SK-N-SH (cell line): ENCODE measurements around the gene NTM. TPM values are rescaled to one million over a fixed set of nuclear protein-coding genes. Genes with fewer than 3 reads are reported as not detected.

Source experiments
- CTCF ChIA-PET: fragments of 300-600, 350-600 bp; formaldehyde crosslinking; extraction: SDS; loops from one replicate; lab custom pipeline; 2021; lab: Yijun Ruan, JAX
- POLR2A ChIA-PET: fragments of 350-600 bp; sonication (Branson Sonifier 250); formaldehyde crosslinking; extraction: SDS; loops from one replicate; lab custom pipeline; 2020; ENCODE audit warnings: antibody characterized with exemption, inconsistent platforms; lab: Yijun Ruan, JAX
- DNase-seq: peaks from one replicate; pipeline ENCODE4 v3.0.0; 2012
- H2AFZ ChIP-seq: fragments of 200-600 bp; sonication (generic); 2 replicates; pipeline ENCODE4 v1.8.1; 2016; ENCODE audit warnings: antibody characterized with exemption, mild to moderate bottlenecking, low read depth
- H3F3A ChIP-seq: fragments of 200-600 bp; sonication (generic); replicated peaks from 2 replicates; pipeline ENCODE3; 2016; ENCODE audit warnings: antibody characterized with exemption, mild to moderate bottlenecking; ENCODE audit not compliant: insufficient read depth
- H3K27ac ChIP-seq, 2 experiments: fragments of 200-500 bp in 1 of 2; fragments of 200-600 bp in 1 of 2; sonication (Bioruptor generic) in 1 of 2; sonication (generic), shearing (Covaris generic) in 1 of 2; 2 replicates each; pipeline versions ENCODE4 v1.5.1 to v1.6.1; 2014 to 2016; ENCODE audit warnings: low read depth in 2 of 2, inconsistent platforms in 1 of 2, low read length in 1 of 2, mild to moderate bottlenecking in 1 of 2, mixed read lengths in 1 of 2
- H3K27me3 ChIP-seq: fragments of 200-600 bp; sonication (generic), shearing (Covaris generic); 2 replicates; pipeline ENCODE4 v1.6.1; 2016; ENCODE audit warnings: mixed run types; ENCODE audit not compliant: insufficient read depth
- H3K36me3 ChIP-seq, 2 experiments: fragments of 200-500 bp in 1 of 2; fragments of 200-600 bp in 1 of 2; sonication (Bioruptor generic) in 1 of 2; sonication (generic) in 1 of 2; replicated peaks in 1 of 2; 2 replicates each; pipeline versions ENCODE3 to v1.5.1; 2014 to 2016; ENCODE audit warnings: low read length in 1 of 2, mild to moderate bottlenecking in 1 of 2; ENCODE audit not compliant: insufficient read depth in 2 of 2, control insufficient read depth in 1 of 2
- H3K4me1 ChIP-seq, 2 experiments: fragments of 200-500 bp in 1 of 2; fragments of 200-600 bp in 1 of 2; sonication (Bioruptor generic) in 1 of 2; sonication (generic), shearing (Covaris generic) in 1 of 2; 2 replicates each; pipeline versions ENCODE4 v1.5.1 to v1.6.1; 2014 to 2016; ENCODE audit warnings: low read depth in 1 of 2, low read length in 1 of 2, mixed run types in 1 of 2; ENCODE audit not compliant: insufficient read depth in 2 of 2, control insufficient read depth in 1 of 2
- H3K4me2 ChIP-seq: fragments of 200-600 bp; sonication (generic), shearing (Covaris generic); 2 replicates; pipeline ENCODE4 v1.6.1; 2017; ENCODE audit warnings: mixed run types
- H3K4me3 ChIP-seq, 2 experiments: fragments of 200-500 bp in 1 of 2; fragments of 200-600 bp in 1 of 2; sonication (Bioruptor generic) in 1 of 2; sonication (generic), shearing (Covaris generic) in 1 of 2; 2 replicates each; pipeline versions ENCODE4 v1.5.1 to v1.8.1; 2014 to 2016; ENCODE audit warnings: low read depth in 2 of 2, inconsistent platforms in 1 of 2, low read length in 1 of 2, mild to moderate bottlenecking in 1 of 2, mixed read lengths in 1 of 2, moderate library complexity in 1 of 2
- H3K79me2 ChIP-seq: fragments of 200-600 bp; sonication (generic); 2 replicates; pipeline ENCODE4 v1.8.1; 2017; ENCODE audit warnings: mild to moderate bottlenecking; ENCODE audit not compliant: insufficient read depth
- H3K9ac ChIP-seq: fragments of 200-600 bp; sonication (generic); 2 replicates; pipeline ENCODE4 v1.6.1; 2017; ENCODE audit warnings: mixed run types
- H3K9me2 ChIP-seq: fragments of 200-600 bp; sonication (generic); 2 replicates; pipeline ENCODE4 v1.6.1; 2017; ENCODE audit warnings: mixed run types
- H3K9me3 ChIP-seq: fragments of 200-600 bp; sonication (generic); 2 replicates; pipeline ENCODE4 v1.6.1; 2017; ENCODE audit warnings: mixed run types, mild to moderate bottlenecking, moderate library complexity
- H4K20me1 ChIP-seq: fragments of 200-600 bp; sonication (generic); 2 replicates; pipeline ENCODE4 v1.6.1; 2017; ENCODE audit warnings: mild to moderate bottlenecking, mixed run types; ENCODE audit not compliant: insufficient read depth
- CTCF ChIP-seq: fragments of 200-600 bp; sonication (generic); IDR thresholded peaks from 2 replicates; pipeline ENCODE4 v1.6.1; 2017; ENCODE audit warnings: antibody characterized with exemption, mild to moderate bottlenecking, moderate library complexity
- EP300 ChIP-seq, 2 experiments: IDR thresholded peaks; 2 replicates each; pipeline versions ENCODE4 v1.4.0 to v1.6.1; 2012; ENCODE audit warnings: borderline replicate concordance in 1 of 2, low read depth in 1 of 2, low read length in 1 of 2
- EZH2phosphoT487 ChIP-seq: fragments of 200-600 bp; sonication (generic); IDR thresholded peaks from 2 replicates; pipeline ENCODE4 v1.6.1; 2017; ENCODE audit warnings: low read depth, mixed run types, mild to moderate bottlenecking, antibody characterized with exemption, moderate library complexity, borderline replicate concordance
- GABPA ChIP-seq: IDR thresholded peaks from 2 replicates; pipeline ENCODE4 v1.4.0; 2012; ENCODE audit warnings: low read depth, mild to moderate bottlenecking
- IRF3 ChIP-seq: fragments of 150-350 bp; IDR thresholded peaks from 2 replicates; pipeline ENCODE4 v1.6.1; 2016; ENCODE audit warnings: mild to moderate bottlenecking, low read depth, low read length
- MAX ChIP-seq: IDR thresholded peaks from 2 replicates; pipeline ENCODE4 v1.4.0; 2012; ENCODE audit warnings: low read depth
- MXI1 ChIP-seq: IDR thresholded peaks from 2 replicates; pipeline ENCODE4 v1.6.1; 2012; ENCODE audit warnings: mild to moderate bottlenecking, low read depth, low read length, improper control_type of control experiment
- NFIC ChIP-seq: IDR thresholded peaks from 2 replicates; pipeline ENCODE4 v1.4.0; 2012; ENCODE audit warnings: borderline replicate concordance
- POLR2AphosphoS5 ChIP-seq: IDR thresholded peaks from 2 replicates; pipeline ENCODE4 v1.6.1; 2012; ENCODE audit warnings: low read depth, low read length
- RFX5 ChIP-seq: IDR thresholded peaks from 2 replicates; pipeline ENCODE4 v1.6.1; 2012; ENCODE audit warnings: mild to moderate bottlenecking, improper control_type of control experiment, low read length
- USF2 ChIP-seq: fragments of 150-350 bp; IDR thresholded peaks from 2 replicates; pipeline ENCODE4 v1.6.1; 2017; ENCODE audit warnings: antibody characterized with exemption, low read length, low read depth, borderline replicate concordance
- ZBTB33 ChIP-seq: IDR thresholded peaks from 2 replicates; pipeline ENCODE4 v1.4.0; 2012; ENCODE audit warnings: low read depth, borderline replicate concordance
- WGBS: methylation state at CpG from one replicate; pipeline ENCODE4 v1.1.6; 2017; ENCODE audit warnings: low lambda C conversion rate; 5-methylcytosine and 5-hydroxymethylcytosine counted together
- polyA plus RNA-seq, 3 experiments: library from polyadenylated mRNA; depleted of rRNA; stranded (reverse); fragments of >200 nt; gene quantifications; 2 replicates each; pipeline ENCODE4 v1.2.3, GENCODE V29; 2012

Gene NTM
- polyA plus RNA-seq, 1 of the 3 experiments (the other 2 are of a cell fraction), result 20.0 TPM

- Histone ChIP-seq H3K9me3 (no peaks in the 10 kb centered on the region), H3K79me2 (no peaks in the 10 kb centered on the region), H3K4me3 (no peak overlapping the region), H3K27me3 (no peaks in the 10 kb centered on the region), H4K20me1 (no peaks in the 10 kb centered on the region), H3K9me2 (no peaks in the 10 kb centered on the region), H3F3A (peaks cover 3% of the 10 kb centered on the region), H3K4me2 (no peak overlapping the region), H3K36me3 (no peaks in the 10 kb centered on the region), H2AFZ (no peak overlapping the region), H3K4me1 (peaks cover 0 to 8% of the 10 kb centered on the region in 2 experiments; a peak in 2 of 4 replicates), H3K27ac (no peak overlapping the region), H3K9ac (no peak overlapping the region)
- 79% methylated on average over 4 of the region's 4 CpGs for WGBS
- POLR2A ChIA-PET, result no interaction called here
- no peak for DNase-seq
- CTCF ChIA-PET, result interaction anchor here (0.9 kb wide), 1 partner anchor 18 kb away, joined by 3 read pairs; no protein-coding TSS in a partner anchor
- TF ChIP-seq NFIC (no peak), GABPA (no peak), POLR2AphosphoS5 (no peak), MAX (no peak), MXI1 (no peak), CTCF (no peak), IRF3 (no peak), EP300 (IDR thresholded peaks at IDR 0.05; ENCODE audit: borderline replicate concordance in 1 of 2, low read depth in 1 of 2, low read length in 1 of 2) (no peak), ZBTB33 (no peak), USF2 (no peak), EZH2phosphoT487 (no peak), RFX5 (no peak)
These were observed 760.6 kb downstream of the NTM start for GRCh38 chr11:132131047-132131446.
